HG02884 (cell line): Measurements from ENCODE around the gene PRRC2B.
A peak's percentile ranks its signal among the peaks of the same experiment; 100 is the strongest.
"Not testable (repeated sequence)": the region's sequence is repeated elsewhere in the genome, so short reads cannot be mapped to it uniquely, and the experiment has no call there.

ENCODE experiments used
- ATAC-seq: cut with Tn5 transposase; IDR thresholded peaks from one replicate; pipeline ENCODE4 v1.9.1; 2021; ENCODE audit warnings: mild to moderate bottlenecking, moderate library complexity; ENCODE audit not compliant: unreplicated experiment

The PRRC2B gene

GRCh38 chr9:131385296-131385695 lies 8.6 kb upstream of the PRRC2B start:
- no peak for ATAC-seq

DNA sequence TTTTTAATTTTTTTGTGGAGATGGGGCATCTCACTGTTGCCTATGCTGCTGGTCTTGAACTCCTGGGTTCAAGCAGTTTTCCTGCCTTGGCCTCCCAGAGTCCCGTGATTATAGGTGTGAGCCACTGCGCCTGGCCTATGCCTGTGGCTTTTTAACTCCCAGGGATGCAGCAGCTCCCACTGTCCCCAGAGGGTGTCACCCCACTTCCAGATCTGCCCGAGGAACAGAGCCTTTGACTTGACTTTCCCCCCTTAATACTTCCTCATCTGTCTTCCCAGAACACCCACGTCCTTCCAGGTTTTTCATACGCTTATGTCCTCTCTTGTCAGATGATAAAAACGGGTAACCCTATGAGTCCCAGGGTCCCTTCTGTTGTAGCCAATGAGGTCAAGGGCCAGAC lies 7.6 kb upstream of the PRRC2B start:
- ATAC-seq = no peak

DNA sequence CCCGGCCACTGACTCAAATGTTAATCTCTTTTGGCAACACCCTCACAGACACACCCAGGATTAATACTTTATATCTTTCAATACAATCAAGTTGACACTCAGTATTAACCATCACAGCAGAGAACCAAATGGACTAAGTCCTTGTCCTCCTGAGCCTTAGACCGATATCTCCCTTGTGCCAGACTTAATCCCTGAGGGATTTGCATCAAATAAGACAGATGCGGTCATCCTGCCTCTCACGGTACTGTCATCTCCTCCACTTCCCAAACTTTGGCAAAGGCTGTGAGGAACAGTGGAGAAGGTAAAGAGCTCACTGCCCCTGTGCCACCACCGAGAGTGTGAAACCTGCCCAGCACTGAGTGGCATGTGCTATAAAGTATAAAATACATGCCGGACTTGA lies 6.5 kb upstream of the PRRC2B start:
- ATAC-seq = no peak

- no peak for ATAC-seq
Measured at GRCh38 chr9:131391020-131391419, 2.9 kb upstream of the PRRC2B start.

DNA sequence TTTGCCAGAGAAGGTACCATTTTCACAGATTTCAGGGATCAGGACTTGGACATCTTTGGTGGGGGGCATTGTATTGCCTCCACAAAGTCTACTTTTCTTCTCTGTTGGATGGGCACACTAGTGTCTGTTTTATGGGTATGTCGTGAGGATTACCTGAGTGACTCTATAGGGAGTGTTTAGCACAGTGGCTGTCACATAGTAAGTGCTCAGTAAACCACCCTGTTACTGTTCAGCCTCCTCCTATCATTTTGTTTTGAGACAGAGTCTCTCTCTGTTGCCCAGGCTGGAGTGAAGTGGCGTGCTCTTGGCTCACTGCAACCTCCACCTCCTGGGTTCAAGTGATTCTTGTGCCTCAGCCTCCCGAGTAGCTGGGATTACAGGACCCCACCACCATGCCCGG lies 2.4 kb upstream of the PRRC2B start:
- no peak for ATAC-seq

DNA sequence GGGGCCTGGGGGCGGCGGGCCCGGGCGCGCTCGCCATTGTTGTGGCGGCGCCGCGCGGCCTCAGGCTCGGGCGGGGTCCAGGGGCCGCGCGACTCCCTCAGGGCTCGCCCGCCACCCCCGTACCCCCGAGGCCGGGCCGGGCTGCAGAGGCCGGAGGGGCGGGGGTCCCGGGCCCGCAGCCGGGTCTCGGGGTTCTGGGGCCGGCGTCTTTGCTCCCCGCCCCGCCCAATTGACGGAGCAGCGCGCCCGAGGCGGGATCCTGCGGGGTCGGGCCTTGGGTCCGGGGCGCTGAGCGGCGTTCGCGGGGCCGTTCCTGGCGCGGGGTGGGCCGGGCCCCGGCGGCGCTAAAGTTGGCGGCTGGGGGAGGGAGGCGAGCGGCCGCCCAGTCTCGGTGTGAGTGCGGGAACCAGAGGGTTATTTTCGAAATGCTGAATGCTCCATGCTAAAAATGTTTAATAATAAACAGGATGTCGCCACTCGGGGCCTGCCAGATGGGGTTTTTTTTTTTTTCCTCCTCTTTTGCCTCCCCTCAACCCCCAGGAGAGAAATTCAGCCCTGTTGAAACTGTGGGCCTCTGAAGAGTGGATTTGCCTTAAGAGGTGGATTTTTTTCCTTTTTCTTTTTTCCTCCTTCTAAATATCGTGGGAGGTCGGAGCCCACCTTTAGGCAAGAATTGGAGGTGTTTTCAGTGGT lies 724 bp downstream of the PRRC2B start:
- peak; percentile 15 for ATAC-seq

GRCh38 chr9:131395157-131396098 lies 1.5 kb downstream of the PRRC2B start:
- ATAC-seq = no peak

DNA sequence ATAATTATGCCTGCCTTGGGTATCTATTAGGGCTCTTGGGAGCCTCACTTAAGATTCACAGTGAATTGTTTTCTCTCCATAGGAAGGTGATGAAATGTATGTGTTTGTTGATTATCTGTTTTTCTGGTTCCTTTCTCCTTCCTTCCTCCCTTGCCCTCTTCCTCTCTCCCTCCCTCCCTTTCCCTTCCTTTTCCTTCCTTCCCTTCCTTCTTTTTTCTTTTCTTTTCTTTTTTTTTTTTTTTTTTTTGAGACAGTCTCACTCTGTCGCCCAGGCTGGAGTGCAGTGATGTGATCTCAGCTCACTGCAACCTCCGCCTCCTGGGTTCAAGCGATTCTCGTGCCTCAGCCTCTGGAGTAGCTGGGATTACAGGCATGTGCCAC lies 2.2 kb downstream of the PRRC2B start:
- not testable (repeated sequence) for ATAC-seq

DNA sequence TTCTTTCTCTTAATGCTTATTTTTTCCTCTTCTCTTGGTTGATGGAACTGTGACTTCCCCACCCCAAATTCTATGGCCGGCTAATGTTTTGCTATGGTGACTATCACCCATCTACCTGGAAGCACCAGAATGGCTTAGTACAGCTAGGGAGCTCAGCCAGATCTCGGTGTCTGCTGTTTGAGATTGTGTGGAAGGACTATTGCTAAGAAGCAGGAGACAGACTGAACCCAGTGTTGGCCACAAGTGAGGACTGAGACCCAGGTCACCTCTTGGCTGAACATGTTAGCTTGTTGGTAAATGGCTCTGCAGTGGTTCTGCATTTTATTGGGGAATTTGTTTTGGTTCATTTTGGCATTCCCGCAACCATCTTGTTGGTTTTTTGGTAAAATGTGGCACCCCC lies 2.7 kb downstream of the PRRC2B start:
- ATAC-seq = no peak

DNA sequence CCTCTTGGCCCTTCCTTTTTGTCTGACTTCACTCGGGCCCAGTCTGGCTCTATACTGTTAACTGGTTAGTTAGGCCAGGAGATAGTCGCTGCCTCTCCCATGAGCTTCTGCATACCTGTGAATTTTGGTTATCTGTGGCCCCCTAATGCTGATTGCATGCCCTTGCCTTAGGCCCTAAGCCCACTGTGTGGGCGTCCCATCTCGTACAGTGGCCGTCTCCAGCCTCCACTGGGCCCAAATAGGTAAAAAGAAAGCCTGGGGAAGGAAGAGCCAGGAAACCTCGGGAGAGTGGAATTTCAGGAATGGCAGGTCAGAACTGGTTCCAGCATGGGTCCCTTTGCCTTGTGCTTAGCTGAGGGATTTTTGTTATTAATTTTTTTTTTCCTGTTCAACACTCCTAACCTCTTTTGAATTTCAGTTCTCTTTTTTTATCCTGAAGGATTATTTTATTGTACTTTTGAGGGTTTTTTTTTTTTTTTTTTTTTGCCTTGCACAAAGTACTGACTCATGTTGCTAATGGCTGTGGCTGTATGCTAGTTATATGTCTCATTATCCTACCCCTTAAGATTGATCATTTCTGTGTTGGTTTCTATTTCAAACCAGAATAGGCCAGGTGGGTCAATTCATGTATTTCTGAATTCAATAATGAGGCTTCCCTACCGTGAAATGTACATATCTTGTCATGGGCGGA lies 3.4 kb downstream of the PRRC2B start:
- no peak for ATAC-seq

GRCh38 chr9:131398204-131398603 lies 4.3 kb downstream of the PRRC2B start:
- no peak for ATAC-seq

- no peak for ATAC-seq
Measured at GRCh38 chr9:131399972-131400371, 6.1 kb downstream of the PRRC2B start.

DNA sequence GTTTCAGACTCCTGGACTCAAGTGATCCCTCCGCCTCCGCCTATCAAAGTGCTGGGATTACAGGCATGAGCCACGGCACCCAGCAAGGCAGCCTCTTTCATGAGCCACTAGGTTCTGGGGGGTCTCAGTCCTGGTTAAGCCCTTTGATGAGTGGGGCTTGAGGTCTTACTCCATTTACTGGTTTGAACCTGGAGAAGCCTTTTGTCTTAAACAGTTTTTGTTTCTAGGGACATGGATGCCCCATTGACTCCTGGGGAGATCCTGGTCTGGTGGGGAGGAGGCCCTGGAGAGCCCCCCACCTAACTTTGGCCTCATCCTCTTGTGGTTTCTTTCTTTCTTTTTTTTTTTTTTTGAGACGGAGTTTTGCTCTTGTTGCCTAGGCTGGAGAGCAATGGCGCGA lies 6.7 kb downstream of the PRRC2B start:
- ATAC-seq = no peak

DNA sequence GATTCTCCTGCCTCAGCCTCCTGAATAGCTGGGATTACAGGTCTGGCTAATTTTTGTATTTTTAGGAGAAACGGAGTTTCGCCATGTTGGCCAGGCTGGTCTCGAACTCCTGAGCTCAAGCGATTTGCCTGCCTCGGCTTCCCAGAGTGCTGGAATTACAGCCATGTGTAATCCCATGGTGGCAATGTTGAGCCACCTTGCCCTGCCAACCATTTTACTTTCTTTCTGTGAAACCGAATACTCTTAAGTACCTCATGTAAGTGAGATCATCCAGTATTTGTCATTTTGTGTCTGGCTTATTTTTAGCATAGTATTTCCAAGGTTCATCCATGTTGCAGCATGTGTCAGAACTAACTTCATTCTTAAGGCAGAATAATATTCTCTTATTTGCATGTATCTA lies 8.2 kb downstream of the PRRC2B start:
- ATAC-seq = no peak

DNA sequence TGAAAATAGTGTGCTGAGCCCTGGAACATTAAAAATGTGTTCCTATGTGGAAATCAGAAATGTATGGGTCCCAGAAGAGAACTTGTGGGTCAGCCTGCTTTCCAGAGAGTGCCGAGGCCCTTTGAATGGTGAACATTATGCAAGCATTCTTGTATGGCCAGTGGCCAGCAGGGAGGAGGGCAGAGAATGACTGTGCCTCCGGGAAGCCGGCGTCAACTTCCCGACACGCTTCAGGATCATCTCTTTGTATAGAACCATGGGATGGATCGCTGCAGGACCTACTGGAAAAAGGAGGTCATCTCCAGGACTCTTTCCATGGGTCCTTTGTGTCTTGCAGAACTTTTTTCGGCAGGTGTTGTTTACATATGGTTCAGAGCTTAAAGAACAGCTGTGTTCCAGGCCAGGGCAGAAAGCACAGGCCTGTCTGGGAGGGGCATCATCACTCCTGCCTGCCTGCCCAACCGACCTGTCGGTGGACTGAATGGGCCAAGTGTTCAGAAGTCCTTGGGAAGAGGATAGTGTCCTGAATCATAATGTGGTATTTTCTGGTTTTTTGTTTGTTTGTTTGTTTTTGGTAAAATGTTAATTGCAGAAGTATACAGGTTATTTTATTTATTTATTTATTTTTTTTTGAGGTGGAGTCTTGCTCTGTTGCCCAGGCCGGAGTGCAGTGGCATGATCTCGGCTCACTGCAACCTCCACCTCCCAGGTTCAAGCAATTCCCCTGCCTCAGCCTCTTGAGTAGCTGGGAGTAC lies 9.0 kb downstream of the PRRC2B start:
- no peak for ATAC-seq

DNA sequence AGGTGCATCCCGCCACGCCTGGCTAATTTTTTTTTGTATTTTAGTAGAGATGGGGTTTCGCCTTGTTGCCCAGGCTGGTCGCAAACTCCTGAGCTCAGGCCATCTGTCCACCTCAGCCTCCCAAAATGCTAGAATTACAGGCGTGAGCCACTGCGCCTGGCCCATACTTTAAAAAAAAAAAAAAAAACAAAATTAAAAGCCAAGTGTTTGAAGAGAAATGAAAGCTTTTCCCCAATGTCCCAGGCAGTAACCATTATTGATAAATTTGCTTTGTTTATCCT lies 9.5 kb downstream of the PRRC2B start:
- no peak for ATAC-seq

- no peak for ATAC-seq
Measured at GRCh38 chr9:131404581-131404980, 10.7 kb downstream of the PRRC2B start.

- no peak for ATAC-seq
Measured at GRCh38 chr9:131404987-131405386, 11.1 kb downstream of the PRRC2B start.

DNA sequence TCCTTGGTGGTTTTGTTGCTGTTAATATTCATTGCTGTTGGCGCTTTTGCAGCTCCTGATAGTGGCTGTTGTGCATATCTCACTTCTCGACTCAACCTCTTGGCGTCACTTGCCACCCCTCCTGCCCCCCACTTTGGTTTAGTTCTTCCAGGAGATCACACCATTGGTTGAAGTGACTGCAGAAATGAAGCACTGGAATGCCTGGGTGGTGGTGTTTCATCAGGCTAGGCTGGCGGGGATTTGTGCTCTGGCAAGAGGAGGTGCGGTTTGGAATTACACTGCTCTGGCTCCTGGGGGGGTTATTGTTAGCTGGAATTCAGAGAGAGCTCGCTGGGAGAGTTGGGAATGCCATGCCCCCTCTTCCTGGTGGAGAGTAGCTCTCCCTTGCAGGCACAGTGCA lies 11.5 kb downstream of the PRRC2B start:
- ATAC-seq = no peak

GRCh38 chr9:131405858-131406537 lies 12.1 kb downstream of the PRRC2B start:
- no peak for ATAC-seq
